Measurements from ENCODE around the gene CRHR1.

Gene CRHR1

DNA sequence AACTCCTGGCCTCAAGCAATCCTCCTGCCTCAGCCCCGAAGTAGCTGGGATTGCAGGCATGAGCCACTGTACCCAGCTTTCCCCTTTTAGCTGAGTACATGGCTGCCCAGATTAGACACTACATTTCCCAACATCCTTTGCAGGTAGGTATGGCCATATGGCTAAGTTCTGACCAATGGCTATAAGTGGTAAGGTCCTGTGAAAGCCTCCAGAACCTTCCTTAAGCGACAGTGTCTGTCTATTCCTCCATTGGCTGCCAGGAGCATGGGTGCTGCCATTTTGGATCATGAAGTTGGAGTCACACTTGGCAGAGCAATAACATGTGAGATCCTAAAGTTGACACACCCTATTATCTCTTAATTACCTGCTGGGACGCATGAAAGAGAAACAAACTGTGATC is 24.4 kb upstream of the CRHR1 start:
- DNase-seq, result no peak

DNA sequence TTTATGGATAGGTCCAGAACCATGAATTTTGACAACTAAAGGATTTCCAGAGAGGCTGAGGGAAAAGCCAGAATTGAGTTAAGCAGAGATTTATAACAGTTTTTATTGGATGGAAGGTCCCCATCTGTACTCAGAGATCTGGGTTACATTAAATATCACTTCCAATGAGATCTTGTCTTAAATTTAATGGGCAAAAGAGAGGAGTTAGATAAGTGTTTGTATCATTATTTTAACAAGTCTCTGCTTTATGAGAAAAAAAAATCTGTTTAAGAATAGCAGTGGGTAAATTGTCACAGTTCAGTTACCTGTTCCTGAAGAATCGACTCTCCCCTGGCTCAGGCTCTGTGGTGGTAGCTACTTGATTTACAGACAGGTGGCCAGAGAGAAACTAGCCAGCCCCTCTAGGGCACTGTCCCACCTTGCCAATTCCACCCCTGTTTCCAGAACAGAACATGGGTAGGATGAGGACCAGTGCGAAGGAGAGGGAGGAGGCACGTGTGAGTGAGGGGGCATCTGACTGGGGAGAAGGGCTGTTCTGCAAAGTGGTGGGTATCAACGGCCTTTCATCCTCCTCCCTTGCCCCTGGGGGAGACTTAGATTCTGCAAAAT is 22.1 kb upstream of the CRHR1 start:
- DNase-seq, result no peak

DNA sequence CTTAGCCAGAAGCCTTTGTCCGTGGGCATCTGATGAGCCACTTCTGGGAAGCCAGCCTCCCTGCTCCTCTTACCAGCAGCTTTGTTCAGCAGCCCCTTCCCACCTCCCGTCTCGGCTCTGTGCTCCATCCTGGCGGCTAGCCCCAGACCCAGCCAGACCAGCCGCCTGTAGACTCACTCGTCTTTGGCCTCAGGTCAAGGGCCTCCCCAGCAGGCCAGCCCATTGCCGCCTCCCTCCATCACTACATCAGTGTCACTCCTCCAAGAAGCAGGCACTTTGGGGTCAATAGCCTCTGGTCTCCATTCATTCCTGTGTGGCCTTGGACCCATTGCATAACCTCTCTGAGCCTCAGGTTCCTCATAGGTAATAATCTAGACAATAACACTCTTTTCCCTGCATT is 20.9 kb upstream of the CRHR1 start:
- no peak for DNase-seq

DNA sequence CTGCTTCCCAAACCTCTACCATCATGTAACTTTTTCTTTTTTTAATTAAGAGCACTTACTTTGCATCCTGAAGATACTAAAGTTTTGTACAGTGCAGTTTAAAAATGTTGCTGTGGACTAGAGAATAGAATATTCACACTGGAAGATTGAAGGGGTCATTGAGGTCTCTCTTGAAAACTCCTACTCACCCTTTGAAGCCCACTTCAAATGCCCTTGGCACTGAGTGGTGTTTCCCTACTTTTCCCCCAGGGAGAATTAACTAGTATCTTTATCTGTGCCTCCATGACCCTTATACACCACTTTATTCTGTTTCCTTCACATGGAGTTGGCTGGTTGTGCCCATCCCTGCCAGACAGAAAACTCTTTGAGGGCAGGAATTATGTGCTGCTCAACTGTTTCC is 19.6 kb upstream of the CRHR1 start:
- no peak for DNase-seq

DNA sequence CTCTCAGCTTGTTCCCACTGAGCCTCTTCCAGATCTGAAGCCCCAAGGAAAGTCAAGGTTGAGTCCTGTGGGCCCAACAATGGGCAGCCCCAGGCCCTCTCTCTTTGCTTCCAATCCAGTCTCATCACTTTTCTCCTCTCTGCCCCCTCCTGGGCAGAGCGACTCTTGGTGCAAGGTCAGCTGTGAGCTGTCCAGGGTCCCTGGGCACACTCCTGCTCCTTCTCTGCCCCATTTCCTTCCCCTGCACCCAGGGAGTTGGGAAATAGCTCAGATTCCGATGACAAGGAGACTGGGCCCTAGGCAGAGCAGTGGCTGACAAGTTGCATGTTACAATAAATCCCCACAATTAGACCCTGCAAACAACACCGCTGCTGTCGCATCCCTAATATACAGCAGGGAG is 16.1 kb upstream of the CRHR1 start:
- no peak for DNase-seq

DNA sequence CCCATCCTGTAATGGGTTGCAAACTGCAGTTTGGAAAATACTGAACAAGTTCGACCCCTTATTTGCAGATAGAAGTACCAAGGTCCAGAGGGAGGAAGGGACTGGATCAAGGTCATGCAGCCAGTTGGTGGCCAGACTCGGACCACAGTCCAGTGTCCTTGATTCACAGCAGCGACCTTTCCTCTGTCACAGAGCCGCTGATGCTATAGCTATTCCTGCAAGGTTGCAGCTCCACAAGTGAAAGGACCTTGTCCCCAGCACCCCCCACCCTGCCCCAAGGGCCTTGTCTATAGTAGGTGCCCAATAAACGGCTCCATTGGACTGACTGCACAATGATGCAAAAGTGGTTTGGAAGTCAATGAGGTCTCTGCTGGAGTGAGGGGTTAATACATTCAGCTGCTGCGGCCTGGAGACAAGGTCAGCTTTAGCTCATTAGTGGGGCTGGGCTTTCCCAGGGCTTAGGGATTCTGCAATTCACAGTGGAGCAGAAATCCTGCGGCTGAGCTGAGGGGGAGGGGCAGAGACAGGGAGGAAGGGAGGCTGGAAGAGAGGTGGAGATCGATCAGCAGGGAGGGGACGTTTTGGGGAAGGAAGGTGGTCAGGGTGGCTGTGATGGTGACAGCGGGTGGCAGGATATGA is 13.4 kb upstream of the CRHR1 start:
- DNase-seq, result no peak

DNA sequence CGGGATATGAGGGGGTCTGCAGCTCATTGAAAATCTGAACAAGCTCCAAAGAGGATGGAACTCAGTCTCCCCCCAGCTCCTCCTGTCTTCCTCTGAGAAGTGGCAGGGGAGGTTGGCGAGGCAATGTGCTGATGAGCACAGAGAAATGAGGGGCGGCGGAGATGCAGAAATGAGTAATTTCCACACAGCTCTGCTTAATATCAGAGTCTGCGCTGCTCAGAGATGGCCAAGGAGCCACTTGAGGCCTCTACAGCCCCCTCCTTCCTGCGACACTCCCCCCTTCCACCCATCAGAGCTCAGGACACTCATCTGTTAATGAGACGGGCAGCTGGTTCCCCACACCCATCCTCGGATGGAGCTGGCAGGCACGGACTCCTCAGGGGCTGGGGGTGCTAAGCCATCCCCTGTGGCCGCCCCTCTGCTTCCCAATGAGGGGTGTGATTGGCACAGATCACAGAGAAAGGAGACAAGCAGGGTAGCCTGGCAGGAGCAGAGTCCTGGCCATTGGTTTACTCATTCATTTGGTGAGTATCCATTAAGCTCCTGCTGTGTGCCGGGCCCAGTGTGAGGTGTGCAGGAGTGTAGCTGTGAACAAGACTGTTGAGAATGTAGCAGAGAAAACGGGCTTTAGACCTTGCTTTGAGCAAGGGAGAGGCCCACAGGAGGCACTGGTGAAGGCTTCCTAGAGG is 12.7 kb upstream of the CRHR1 start:
- no peak for DNase-seq

DNA sequence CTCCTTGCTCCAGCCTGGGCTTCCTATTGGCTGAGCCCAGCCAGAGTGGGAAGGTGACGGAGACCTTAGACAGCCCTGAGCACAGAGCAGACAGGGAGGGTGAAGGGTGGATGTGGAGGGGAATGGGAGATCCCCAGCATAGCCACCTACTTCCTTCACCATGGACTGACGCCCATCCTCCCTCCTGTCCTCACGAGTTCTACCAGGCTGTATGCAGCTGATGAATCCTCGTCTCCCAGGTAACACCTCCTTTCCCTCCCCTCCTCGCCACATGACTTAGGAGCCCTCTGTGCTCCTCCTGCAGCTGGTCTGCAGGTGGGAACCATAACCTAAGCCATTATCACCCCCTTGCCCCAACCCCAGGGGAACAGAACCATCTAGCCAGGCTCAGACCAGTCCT is 9.0 kb upstream of the CRHR1 start:
- DNase-seq, result peak; percentile 73

DNA sequence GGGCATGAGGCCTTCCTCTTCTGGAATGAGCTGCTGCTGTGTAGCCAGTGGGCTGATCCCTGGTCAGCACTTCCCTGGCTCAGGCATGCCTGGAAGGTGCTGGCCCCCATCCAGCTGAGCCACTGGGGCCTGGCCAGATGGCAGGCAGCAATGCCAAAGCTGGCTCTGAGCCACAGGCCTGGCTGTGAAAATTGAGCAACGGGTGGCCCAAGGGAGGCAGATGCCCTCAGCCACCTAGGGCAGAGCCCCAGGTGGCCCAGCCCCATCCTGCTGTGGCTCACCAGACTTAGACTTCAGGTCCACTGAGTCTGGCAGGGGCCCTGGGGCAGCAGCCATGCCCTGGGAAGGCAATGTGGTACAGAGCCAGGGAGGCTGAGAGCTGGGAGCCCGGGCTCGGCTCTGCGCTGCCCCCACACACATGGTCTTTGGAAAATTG is 8.5 kb upstream of the CRHR1 start:
- peak; percentile 73 for DNase-seq

DNA sequence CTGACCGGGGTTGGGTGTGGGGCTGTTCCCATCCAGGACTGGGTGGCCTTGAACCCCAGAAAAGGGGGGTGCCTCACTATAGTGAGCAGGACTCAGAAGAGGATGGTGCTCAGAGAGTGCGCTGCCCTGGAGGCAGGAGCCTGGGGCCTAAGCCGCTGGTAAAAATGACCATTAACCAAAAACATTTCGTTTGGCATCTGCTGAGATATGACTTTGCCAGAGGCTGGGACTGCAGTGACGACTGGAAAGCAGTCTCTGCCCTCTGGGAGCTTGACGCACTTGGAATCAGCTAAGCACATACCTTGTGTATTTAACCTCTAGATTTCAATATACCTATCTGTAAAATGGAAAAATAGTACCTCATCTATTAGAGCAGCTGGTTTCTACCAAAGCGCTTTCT is 7.2 kb upstream of the CRHR1 start:
- DNase-seq, result no peak

DNA sequence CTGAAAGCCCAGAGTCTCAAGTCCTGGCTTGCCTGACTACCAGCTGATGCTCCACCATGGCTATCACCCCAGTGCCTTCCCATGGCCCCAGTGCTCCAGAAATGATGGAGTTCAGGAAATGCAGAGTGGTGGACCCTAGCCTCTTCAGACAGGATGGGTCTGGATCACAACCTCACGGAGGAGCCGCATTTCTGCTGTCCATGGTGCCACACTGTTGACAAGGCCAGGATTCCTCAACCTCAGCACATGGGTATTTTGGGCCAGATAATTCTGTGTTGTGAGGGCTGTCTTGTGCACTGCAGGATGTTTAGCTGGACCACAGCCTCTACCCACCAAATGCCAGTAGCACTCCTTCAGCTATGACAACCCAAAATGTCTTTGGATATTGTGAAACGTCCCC is 6.7 kb upstream of the CRHR1 start:
- no peak for DNase-seq

DNA sequence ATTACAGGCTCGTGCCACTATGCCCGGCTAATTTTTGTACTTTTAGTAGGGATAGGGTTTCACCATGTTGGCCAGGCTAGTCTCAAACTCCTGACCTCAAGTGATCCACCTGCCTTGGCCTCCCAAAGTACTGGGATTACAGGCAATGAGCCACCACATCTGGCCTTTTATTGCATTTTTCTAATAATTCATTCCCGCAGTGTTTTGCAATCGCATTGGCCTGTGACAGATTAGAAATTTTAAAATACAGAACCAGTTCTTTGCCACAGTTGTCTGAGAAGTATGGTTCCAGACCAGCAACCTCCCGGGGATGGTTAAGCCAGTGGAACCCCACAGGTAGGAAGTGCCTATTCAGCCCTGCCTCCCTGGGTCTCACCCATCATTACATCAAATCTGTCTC is 3.2 kb upstream of the CRHR1 start:
- DNase-seq, result no peak

DNA sequence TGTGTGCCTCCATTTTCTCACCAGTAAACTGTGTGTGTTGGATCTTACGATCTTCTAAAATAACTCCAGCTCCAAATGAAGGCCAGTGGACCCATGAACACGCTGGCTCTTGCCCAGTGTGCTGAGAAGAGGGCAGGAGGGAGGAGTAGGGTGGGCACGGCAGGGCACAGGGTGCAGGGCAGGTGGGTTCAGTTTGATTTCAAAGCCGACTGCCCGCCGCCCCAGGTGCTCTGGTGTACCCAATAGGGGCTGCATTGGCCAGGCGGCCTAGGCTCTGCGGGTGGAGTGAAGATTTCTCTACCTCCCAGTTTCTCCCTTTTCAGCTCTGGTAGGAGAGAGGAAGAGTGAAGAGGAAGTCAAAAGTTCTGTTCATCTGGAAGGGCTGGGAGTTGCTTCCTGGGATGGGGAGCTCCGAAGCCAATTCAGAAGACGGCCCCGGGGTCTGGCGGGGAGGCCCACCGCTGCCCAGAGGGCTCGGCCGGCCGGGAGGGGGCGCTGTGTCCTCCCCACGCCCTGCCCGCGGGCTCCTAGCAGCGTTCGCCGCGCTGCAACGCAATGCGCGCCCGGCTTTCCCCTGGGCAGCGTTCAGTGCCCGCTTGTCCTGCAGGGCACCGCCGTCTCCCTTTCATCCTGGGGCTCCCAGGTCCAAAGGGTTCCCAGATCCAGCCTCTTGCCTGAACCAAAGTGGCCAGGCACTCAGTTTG is 1.1 kb upstream of the CRHR1 start:
- peak; percentile 60 for DNase-seq

DNA sequence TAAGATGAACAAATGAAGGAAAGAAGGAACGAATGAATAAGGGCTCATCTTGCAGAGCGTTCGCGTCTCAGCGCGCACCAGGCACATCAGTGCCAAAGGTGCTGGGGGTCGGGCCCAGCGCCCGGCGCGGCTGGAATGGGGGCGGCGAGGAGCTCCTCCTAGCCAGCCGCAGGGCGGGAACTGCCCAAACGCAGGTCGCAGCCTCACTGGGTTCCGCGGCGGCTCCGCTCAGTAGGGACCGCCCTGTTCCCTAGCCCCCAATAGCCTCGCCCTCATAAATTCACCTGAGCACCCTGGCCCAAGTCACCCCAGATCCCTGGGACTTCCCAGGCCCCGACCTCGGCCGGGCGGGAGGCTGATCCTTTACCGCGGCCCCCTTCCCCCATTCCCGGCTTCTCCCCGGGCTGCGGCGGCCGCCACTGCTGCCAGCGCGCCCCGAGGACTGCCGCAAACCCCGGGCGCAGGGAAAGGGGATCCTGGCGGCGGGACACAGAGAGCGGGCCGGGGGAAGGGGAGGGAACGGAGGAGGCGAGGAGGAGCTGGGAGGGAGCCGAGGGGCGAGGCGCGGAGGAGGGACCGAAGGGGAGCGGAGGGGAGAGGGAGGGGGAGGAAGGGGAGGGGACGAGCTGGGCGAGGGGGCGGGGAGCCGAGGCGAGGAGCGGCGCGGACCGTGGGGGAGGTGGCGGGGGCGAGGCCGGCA is 377 bp upstream of the CRHR1 start:
- peak; percentile 55 for DNase-seq

DNA sequence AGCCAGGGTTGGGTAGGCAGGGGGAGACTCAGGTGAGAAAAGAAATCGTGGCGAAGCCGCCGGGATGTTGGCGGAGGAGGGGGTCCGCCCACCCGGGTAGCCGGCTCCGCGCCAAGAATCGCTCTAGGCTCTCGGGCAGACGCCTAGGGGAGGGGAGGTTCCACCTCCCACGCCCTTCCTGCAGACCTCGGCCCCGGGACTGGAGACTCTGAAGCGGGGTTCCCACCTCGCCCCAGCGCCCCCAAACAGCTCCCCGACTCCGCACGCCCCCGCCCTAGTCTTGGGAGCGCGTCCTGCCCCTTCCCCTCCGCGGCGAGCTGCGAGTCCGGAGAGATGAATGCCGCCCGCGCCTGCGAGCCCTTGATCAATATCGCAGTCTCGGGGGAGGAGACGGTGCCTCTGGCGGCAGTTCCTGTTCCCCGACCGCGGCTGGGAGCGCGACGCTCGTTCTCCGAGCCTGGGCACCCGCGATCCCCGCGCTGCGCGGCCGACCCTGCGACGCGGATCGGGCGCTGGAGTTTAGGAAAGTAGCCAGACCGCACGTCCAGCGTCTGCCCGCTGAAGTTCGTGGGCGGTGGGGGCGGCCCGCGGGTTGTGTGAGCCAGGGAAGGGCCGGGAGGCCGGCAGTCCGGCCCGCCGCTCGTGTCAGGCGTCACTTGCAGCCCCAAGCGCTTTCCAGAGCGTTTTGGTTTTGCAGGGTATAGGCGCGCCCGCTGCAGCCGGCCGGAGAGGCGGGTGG is 790 bp downstream of the CRHR1 start:
- DNase-seq, result peak; percentile 40

DNA sequence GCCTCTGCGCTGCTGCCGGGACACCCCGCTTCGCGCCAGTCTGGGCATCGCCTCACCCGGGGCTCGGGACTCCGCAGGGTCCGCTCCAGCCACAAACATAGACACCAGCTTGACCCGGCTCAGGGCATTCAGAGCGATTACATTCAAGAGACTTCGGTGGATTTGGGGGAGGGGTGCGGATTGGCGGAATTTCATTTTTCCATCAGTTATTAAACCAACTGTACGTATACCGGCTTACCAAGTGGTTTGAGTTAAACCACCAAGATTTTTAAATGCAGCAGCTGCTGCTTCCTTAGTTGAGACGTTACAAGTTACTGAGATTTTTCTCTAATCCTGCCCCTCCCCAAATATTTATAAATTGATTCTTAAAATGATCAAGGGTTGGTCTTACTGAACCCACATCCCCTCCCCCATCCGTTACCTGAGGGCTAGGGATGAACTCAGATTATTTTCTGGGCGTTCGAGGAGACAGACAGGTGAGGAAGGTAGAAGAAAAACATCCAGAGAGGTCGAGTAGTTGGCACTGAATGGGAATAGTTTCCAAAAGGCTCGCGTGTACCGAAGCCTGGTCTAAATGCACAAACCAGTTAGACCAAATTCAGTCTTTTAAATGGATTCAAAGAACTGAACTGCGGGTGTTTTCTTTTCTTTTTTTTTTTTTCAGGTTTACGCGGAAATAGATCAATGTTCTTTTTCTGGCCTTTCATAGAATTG is 1.5 kb downstream of the CRHR1 start:
- no peak for DNase-seq

DNA sequence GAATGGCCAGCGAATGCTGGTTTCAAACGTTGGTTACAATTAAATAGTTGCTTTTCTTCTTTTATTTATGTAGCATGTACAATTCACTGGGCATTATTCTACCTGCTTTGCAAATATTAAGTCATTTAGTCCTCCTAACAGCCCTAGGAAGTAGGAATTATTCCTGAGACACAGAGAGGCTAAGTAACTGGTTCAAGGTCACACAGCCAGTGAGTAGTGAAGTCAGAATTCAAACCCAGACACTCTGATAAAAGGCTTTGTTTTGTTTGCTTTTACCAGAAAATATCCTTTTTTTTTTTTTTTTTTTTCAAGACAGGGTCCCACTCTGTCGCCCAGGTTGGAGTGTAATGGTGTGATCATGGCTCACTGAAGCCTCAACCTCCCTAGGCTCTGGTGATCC is 2.2 kb downstream of the CRHR1 start:
- no peak for DNase-seq

DNA sequence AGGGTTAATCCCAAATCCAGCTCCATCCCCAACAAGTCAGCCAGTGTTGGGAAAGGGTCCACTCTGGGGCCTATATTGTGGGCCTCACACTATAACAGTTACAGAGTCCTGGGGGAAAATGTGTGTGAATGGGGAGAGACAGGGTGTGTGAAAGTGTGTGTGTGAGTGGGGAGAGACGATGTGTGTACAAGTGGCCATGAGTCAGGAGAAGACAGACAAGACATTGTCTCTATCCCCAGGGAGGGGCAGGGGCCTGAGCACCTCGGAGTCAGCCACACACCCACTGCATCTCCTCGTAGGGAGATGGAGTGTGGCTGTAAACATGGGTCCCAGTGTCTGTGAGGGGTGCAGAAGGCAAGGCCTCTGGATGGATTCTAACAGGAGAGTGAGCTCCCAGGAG is 2.9 kb downstream of the CRHR1 start:
- DNase-seq, result no peak

DNA sequence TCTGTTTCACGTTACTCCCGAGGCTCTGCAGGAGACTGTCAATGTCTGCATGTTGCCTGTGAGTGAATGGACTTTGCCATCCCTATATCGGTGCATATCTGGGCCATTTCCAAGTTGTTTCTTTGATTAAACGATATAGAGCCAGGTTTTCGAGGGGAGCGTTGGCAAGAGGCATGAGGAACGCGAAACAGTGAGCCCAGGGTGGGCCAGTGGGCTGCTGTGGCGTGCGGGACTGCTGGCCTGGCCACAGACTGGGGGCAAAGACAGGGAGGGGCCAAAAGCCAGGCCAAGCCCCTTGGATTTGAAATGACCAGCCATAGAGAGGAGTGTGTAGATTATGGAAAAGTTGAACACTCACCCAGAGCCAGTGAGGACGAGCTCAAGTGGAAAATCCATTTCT is 3.5 kb downstream of the CRHR1 start:
- DNase-seq, result no peak

DNA sequence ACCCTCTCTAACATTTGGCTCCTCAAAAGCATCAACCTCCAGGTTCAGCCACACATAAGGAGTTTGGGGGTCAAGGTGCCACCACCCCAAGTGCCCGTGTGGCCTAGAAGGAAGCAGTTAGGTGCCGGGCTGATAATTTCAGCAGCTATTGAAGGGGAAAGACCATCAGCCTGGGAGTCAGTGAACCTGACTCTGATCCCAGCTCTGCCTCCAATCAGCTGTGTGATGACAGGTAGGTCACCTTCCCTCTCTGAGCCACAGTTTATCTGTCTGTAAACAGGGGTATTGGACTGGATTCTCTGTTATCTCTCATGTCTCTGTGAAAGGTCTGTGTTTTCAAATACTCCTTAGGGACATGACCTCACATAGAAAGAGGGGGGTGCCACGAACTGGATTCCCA is 3.9 kb downstream of the CRHR1 start:
- no peak for DNase-seq

DNA sequence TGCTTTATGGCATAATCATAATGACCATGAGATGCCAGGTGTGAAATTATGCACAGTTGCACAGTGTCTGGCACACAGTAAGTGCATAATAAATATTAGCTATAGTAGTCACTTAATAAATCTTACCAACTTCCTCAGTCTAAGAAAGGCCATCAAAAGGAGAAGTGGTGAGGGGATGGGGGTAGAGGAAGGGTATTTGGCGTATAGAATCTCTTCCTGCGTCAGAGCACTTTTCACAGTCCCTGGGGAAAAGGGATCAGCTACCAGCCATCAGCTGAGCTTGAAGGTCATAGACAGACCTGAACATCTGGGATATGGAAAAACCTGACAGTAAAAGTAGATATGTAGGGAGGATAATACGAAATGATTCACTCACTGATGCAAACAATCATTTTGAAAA is 5.8 kb downstream of the CRHR1 start:
- no peak for DNase-seq
